ENCODE measurements around the gene RHOG. TPM values are rescaled to one million over a fixed set of nuclear protein-coding genes. Genes with fewer than 3 reads are reported as not detected.
A peak's percentile ranks its signal among the peaks of the same experiment; 100 is the strongest.

Gene RHOG
- total RNA-seq, 1 donor from 2014 or later, result 15.5 TPM

- DNase-seq (ENCODE audit: low spot score) (no peak), ATAC-seq (no peak)
Measured at GRCh38 chr11:3860375-3860774, 19.6 kb upstream of the RHOG start.

GRCh38 chr11:3859373-3859881 lies 18.7 kb upstream of the RHOG start:
- DNase-seq (ENCODE audit: low spot score), result no peak
- ATAC-seq, result no peak

DNA sequence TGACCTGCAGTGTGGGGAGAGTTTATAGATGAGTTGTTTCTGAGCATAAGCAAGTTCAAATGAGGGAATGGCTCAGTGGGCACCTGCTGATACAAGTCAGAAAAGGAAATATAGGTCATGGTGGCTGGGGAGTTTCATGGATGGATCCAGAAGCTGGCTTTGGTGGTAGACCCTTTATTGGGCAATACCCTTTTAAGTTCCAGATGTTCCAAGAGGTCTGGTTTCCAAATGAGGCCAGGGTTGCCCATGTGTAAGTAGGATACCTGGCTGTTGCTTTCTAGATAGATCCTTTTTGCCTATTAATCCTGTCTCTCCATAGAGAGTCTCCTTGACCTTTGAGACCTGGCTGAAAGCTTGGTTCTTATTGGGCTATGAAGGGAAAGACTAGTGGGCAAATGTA lies 16.9 kb upstream of the RHOG start:
- ATAC-seq, result no peak
- no peak for DNase-seq (ENCODE audit: low spot score)

GRCh38 chr11:3856856-3857553 lies 16.2 kb upstream of the RHOG start:
- ATAC-seq (no peak), DNase-seq (ENCODE audit: low spot score) (no peak)

DNA sequence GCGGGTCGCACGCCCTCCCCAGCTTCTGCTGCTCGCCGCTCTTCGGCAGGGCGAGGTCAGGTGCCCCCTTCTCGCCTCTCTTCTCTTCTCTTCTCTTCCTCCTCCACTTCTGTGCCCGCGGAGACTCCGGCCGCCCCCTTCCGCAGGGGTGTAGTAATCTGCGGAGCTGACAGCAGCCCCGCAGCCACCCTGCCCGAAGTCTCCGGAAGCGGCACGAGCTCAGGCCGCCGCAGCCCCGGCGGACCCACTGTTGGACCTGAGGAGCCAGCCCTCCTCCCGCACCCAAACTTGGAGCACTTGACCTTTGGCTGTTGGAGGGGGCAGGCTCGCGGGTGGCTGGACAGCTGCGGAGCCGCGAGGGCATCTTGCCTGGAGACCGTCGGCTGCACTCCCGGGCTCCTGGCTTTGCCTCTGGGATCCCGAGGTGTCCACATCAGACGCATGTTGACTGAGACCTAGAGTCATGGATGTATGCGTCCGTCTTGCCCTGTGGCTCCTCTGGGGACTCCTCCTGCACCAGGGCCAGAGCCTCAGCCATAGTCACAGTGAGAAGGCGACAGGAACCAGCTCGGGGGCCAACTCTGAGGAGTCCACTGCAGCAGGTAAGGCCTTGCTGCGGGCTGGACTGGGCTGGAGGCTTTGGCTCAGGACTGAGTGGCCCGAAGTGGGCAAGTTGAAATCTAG lies 15.2 kb upstream of the RHOG start:
- DNase-seq (ENCODE audit: low spot score) (peak; percentile 84), ATAC-seq (peak; percentile 62)

GRCh38 chr11:3854977-3855807 lies 14.4 kb upstream of the RHOG start, which contains the start of gene STIM1:
Gene STIM1 (plus strand): TSS chr11:3855664. CDS start chr11:3856271, 607 bp downstream.
- ATAC-seq (peak; percentile 84), DNase-seq (ENCODE audit: low spot score) (peak; percentile 96)

DNA sequence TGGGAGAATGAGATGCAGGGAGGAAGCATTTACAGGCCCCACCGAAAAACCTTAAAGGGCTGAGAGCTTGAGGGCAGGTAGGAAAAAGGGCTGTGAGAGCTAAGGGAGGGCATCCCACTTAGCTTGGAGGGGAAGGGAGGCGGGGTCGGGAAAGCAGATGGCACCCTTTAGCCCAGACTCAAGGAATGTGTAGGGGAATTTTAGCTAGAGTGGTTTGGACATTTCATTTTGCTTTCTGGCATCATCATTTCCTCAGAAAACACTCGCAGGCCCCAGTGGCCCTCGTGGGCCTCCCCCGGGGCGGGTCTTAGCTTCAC lies 13.9 kb upstream of the RHOG start:
- DNase-seq (ENCODE audit: low spot score), result no peak
- no peak for ATAC-seq

- ATAC-seq, result no peak
- DNase-seq (ENCODE audit: low spot score), result no peak
Measured at GRCh38 chr11:3853899-3854659, 13.3 kb upstream of the RHOG start.

DNA sequence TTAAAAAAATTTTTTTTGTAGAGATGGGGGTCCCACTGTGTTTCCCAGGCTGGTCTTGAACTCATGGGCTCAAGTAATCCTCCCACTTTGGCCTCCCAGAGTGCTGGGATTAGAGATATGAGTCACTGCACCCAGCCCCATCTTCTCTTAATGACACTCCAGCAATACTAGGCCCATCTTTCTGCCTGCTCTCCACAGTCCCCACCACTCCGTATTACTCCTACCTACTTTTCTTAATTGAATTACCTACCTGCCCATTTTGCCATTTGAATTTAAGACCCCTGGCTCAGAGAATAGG lies 12.7 kb upstream of the RHOG start:
- DNase-seq (ENCODE audit: low spot score) (no peak), ATAC-seq (no peak)

GRCh38 chr11:3849297-3849874 lies 8.6 kb upstream of the RHOG start:
- ATAC-seq (peak; percentile 88), DNase-seq (ENCODE audit: low spot score) (no peak)

DNA sequence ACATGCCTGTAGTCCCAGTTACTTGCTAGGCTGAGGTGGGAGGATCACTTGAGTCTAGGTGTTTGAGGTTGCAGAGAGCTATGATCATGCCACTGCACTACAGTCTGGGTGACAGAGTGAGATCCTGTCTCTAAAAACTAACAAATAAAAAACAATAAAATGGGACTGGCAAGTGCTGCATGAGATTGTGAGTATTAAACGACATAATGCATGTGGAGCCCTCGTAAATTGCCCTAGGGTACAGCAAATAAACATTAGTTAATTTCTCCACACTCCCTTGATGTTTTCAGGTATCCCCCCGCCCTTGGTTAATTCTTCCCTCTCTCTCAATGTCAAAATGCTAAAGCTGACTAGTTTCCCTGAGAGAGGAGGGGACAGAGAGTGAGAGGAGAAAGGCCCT lies 4.9 kb upstream of the RHOG start:
- no peak for ATAC-seq
- no peak for DNase-seq (ENCODE audit: low spot score)

DNA sequence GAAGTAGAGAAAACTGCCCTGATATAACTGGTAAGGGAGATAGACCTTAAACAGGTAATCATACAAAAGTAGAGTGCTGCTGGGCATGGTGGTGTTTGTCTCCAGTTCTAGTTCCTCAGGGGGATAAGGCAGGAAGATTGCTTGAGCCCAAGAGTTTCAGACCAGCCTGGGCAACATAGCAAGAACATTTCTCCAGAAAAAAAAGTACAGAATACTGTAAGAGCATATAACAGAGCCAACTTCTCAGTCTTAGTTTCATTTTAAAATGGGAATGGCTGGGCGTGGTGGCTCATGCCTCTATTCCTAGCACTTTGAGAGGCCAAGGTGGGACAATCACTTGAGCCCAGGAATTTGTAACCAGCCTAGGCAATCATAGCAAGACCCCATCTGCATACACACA lies 4.5 kb upstream of the RHOG start:
- ATAC-seq, result no peak
- no peak for DNase-seq (ENCODE audit: low spot score)

DNA sequence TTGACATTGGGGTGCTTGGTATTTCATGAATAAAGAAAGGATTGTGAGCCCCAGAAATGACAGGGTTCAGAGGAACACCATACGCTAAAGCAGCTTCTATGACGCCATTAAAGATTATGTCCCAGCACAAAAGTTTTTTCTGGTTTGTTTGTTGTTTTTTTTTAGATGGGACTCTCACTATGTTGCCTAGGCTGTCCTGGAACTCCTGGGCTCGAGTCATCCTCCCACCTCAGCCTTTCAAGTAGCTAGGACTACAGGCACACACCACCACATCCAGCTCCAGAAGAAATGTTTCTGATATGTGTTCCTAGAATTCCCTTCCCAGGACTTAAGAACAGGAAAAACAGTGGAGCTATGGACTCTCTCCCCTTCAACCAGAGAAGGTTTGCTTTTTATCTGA lies 2.6 kb upstream of the RHOG start:
- DNase-seq (ENCODE audit: low spot score) (no peak), ATAC-seq (no peak)

DNA sequence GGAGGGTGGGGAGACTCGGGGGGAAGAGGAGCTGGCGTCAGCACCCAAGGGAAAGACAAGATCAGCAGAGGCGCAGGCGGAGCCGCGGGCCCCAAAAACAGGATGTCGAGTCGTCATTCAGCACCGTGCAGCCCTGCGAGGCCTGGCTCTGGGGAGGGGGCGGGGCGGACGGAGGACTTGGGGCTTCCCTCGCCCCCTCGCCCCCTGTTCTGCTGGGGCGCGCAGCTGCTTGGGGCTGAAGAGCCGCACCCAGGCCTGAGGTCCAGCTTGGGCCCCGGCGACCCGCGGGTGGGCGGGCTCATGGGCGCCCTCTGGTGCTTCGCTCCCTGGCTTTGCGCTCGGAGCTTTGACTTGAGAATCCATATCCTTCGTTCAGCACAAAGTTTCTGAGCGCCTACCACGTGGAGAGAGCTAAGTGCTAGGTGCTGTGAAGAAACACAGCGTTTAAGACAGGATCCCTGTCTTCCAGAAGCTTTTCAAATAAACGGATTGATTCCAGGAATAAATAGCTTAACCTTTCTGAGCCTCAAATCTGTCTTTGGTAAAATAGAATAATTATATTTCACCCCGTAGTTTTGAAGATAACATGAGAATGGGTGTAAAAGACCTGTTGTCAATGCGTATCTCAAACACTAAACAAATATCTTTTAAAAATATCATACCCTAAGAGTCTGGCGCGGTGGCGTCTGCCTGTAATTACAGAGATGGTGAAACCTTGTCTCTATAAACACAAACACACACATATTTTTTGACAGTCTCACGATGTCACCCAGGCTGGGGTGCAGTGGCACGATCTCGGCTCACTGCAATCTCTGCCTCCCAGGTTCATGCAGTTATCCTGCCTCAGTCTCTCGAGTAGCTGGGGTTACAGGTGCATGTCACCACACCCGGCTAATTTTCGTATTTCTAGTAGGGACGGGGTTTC lies 929 bp upstream of the RHOG start:
- DNase-seq (ENCODE audit: low spot score) (peak; percentile 87), ATAC-seq (peak; percentile 83)

DNA sequence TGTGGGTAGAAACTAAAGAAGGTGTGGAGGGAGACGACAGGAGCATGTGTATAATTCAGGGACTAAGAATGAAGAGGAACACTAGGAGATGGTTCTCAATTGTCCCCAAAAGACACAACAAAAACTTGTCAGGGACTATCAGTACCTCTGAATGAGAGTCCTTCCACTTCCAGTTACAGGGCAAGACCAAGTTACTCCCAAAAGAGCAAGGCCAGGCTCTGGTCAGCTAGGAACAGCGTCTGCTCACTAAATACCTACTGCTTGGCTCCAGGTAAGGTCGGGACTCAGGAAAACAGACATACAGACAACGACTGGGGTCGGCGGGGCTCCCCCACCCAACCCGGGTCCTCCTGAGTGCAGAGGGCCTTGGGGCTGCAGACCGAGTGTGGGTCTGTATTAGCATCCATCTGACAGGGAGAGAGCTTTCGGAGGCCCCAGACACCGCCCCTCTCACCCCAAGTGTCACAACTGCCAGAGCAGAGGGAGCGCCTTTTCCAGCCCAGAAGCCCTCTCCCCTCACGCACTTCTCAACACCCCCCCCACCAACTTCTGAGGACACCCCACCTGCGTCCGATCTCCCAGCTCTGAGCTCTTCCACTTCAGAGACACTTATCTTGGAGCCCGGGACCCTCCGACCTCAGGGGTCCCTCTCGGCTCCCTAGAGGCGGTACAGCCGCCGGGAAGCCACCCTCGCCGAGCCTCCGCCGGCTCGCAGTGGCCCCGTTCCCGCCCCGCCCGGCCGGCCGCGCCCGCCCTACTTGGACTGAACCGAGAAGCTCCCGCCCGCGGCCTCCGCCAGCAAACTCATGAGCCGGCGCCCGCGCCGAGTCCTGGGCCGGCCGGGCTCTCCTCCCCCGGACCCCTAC lies 522 bp downstream of the RHOG start:
- ATAC-seq, result peak; percentile 56
- no peak for DNase-seq (ENCODE audit: low spot score)

GRCh38 chr11:3838504-3838903 lies 2.3 kb downstream of the RHOG start:
- no peak for DNase-seq (ENCODE audit: low spot score)
- no peak for ATAC-seq

DNA sequence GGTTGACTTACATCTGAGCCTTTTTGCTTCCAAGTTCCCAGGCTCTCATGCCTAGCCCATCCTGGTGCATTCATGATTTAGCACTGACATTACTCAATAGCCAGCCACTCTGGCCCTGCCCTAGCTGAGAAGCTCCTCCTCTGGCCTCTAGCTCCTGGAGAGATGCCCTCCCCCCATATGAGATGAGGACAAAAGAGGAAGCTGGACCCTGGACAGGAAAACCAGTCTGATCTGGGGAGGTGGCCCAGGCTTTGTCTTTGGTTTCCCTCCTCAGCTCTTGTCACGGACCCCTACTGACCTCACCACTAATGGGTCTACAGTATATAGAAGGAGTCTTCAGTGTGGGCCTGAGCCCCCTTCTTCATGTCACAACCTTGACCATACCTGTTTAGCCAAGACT lies 3.0 kb downstream of the RHOG start:
- no peak for ATAC-seq

GRCh38 chr11:3836903-3837302 lies 3.9 kb downstream of the RHOG start:
- ATAC-seq (no peak), DNase-seq (ENCODE audit: low spot score) (no peak)

More for the DNA sequence above, 3.0 kb downstream of the RHOG start:
- DNase-seq (ENCODE audit: low spot score), result no peak

DNA sequence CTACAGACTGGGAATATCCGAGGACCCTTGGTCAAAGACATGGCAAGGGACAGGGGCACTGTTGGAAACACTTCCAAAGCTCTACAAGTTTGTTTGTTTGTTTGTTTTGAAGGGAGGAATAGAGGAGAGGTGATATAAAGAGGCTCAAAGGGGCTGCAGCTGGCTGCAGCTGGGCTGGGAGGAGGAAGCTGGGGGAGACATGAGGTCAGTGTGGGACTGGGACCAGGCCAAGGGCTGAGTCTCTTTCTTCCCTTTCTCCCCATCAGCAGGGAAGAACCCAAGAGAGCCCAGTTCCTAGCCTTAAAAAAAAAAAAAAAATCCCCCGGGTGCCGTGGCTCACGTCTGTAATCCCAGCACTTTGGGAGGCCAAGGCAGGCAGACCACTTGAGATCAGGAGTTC lies 5.0 kb downstream of the RHOG start:
- ATAC-seq (no peak), DNase-seq (ENCODE audit: low spot score) (no peak)

Data from left lobe of liver (tissue), 2 donors.